Skeletal muscle satellite cell (primary cell): ENCODE results near the gene VPS26A.
"Not testable (repeated sequence)": the region's sequence is repeated elsewhere in the genome, so short reads cannot be mapped to it uniquely, and the experiment has no call there.

ENCODE experiments used
- H3K27me3 ChIP-seq: 2 replicates; pipeline ENCODE4 v1.7.0; 2013; ENCODE audit warnings: low read length; ENCODE audit not compliant: control insufficient read depth, insufficient read depth
- H3K36me3 ChIP-seq: 2 replicates; pipeline ENCODE4 v1.7.0; 2013; ENCODE audit warnings: mild to moderate bottlenecking, control low read depth, low read length; ENCODE audit not compliant: insufficient read depth
- H3K4me1 ChIP-seq: 2 replicates; pipeline ENCODE4 v1.7.0; 2013; ENCODE audit warnings: low read length; ENCODE audit not compliant: control insufficient read depth, insufficient read depth
- H3K4me2 ChIP-seq: 2 replicates; pipeline ENCODE4 v1.7.0; 2013; ENCODE audit warnings: mild to moderate bottlenecking, low read length
- H3K4me3 ChIP-seq: 2 replicates; pipeline ENCODE4 v1.7.0; 2013; ENCODE audit warnings: low read length
- H3K9ac ChIP-seq: 2 replicates; pipeline ENCODE4 v1.7.0; 2013; ENCODE audit warnings: mild to moderate bottlenecking, low read depth, low read length, moderate library complexity
- H3K9me3 ChIP-seq: replicated peaks from 2 replicates; pipeline ENCODE4 v1.7.0; 2013; ENCODE audit warnings: mild to moderate bottlenecking, control low read depth, low read length

The VPS26A gene

GRCh38 chr10:69145329-69145728, 21.4 kb downstream of the VPS26A start:
- no peaks in the 10 kb centered on the region for H3K4me1 ChIP-seq
- no peaks in the 10 kb centered on the region for H3K27me3 ChIP-seq
- no peak overlapping the region for H3K4me3 ChIP-seq
- H3K4me2 ChIP-seq, result no peak overlapping the region
- no peaks in the 10 kb centered on the region for H3K36me3 ChIP-seq
- no peak overlapping the region for H3K9ac ChIP-seq
- no peaks in the 10 kb centered on the region for H3K9me3 ChIP-seq

- no peak overlapping the region for H3K9ac ChIP-seq
- H3K4me2 ChIP-seq, result no peak overlapping the region
- H3K4me1 ChIP-seq, result no peaks in the 10 kb centered on the region
- no peaks in the 10 kb centered on the region for H3K9me3 ChIP-seq
- H3K4me3 ChIP-seq, result no peak overlapping the region
- H3K27me3 ChIP-seq, result no peaks in the 10 kb centered on the region
- H3K36me3 ChIP-seq, result no peaks in the 10 kb centered on the region
These were observed 21.9 kb downstream of the VPS26A start for GRCh38 chr10:69145864-69146263.

GRCh38 chr10:69146759-69147158, 22.8 kb downstream of the VPS26A start:
- H3K4me3 ChIP-seq, result no peak overlapping the region
- H3K9me3 ChIP-seq, result no peaks in the 10 kb centered on the region
- H3K36me3 ChIP-seq, result no peaks in the 10 kb centered on the region
- no peaks in the 10 kb centered on the region for H3K27me3 ChIP-seq
- no peaks in the 10 kb centered on the region for H3K4me1 ChIP-seq
- H3K9ac ChIP-seq, result no peak overlapping the region
- no peak overlapping the region for H3K4me2 ChIP-seq

- Histone ChIP-seq H3K36me3 (no peaks in the 10 kb centered on the region), H3K4me1 (no peaks in the 10 kb centered on the region), H3K9ac (no peak overlapping the region), H3K4me3 (no peak overlapping the region), H3K4me2 (no peak overlapping the region), H3K27me3 (no peaks in the 10 kb centered on the region), H3K9me3 (no peaks in the 10 kb centered on the region)
These were observed 28.0 kb downstream of the VPS26A start for GRCh38 chr10:69151984-69152383.

GRCh38 chr10:69153227-69153626, 29.2 kb downstream of the VPS26A start:
- peaks cover 11% of the 10 kb centered on the region for H3K36me3 ChIP-seq
- no peaks in the 10 kb centered on the region for H3K27me3 ChIP-seq
- H3K9ac ChIP-seq, result no peak overlapping the region
- H3K4me1 ChIP-seq, result no peaks in the 10 kb centered on the region
- no peak overlapping the region for H3K4me2 ChIP-seq
- H3K9me3 ChIP-seq, result no peaks in the 10 kb centered on the region
- no peak overlapping the region for H3K4me3 ChIP-seq

DNA sequence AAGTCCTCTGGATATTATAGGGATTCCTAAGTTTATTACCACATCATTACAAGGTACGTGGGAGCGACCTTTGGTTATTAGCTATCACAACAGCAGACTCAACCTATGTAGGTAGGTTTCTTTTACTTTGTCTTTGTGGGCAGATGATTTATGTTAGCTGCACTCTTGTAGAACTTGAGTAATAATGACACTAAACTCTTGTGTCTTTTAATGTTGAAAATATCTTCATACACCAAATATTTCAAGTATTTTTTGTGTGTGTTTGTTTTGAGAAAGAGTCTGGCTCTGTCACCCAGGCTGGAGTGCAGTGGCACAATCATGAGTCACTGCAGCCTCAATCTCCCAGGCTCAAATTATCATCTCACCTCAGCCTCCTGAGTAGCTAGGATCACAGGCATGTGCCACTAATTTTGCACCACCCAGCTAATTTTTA, 36.8 kb downstream of the VPS26A start:
- H3K36me3 ChIP-seq, result peaks cover 37% of the 10 kb centered on the region
- H3K27me3 ChIP-seq, result no peaks in the 10 kb centered on the region
- H3K9ac ChIP-seq, result no peak overlapping the region
- peak overlapping the region; percentile 19 for H3K4me2 ChIP-seq
- H3K9me3 ChIP-seq, result no peaks in the 10 kb centered on the region
- peaks cover 7% of the 10 kb centered on the region for H3K4me1 ChIP-seq
- no peak overlapping the region for H3K4me3 ChIP-seq

DNA sequence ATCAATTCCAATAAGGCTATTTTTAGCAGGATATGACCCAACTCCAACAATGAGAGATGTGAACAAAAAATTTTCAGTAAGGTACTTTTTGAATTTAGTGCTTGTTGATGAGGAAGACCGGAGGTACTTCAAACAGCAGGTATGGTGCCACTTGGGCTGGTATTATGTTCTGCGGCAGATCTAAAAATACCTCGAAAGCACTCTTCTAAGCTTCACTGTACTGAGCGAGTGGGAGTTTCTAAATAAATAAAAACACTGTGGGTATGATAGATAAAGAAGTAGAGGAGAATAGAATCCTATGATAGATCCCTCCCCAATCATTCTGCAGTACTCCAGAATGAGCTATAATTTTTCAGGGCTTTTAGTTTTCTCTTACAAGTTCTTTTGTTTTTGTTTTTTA, 44.5 kb downstream of the VPS26A start:
- H3K9me3 ChIP-seq, result no peaks in the 10 kb centered on the region
- H3K4me2 ChIP-seq, result no peak overlapping the region
- H3K27me3 ChIP-seq, result no peaks in the 10 kb centered on the region
- H3K4me1 ChIP-seq, result no peaks in the 10 kb centered on the region
- H3K9ac ChIP-seq, result no peak overlapping the region
- H3K36me3 ChIP-seq, result peaks cover 65% of the 10 kb centered on the region
- no peak overlapping the region for H3K4me3 ChIP-seq

DNA sequence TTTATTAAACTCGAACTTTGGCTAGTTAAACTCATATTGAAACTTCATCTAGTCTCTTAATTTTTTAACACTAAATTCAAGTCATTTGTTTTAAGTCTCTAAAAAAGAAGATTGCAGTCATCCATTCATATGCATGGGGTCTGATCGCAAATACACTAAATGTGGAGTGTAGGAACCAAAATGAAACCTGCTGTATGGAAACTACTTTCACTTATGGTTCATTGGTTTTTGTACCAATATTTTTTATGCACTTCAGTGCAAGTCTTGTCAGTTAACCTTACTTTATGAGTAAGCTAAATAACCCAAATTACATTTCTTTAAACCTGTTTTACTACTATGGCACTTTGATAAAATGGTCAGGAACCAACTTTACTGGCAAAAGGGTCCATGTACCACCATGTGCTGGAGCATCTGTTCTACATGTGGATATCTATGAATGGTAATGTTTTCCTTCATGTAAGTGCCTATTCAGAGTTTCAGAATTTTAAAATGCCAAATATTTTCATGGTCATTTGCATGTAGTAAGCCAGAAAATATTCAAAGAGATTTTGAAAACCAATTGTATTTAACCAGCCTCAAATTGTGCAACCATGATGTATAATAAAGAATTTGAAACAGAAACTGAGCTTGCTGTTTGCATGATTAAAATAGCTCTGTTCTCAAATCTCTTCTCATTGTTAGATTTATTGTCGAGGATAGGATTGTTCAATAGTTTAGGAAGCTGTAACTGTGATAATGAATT, 48.4 kb downstream of the VPS26A start:
- H3K36me3 ChIP-seq, result peaks cover 47% of the 10 kb centered on the region
- no peaks in the 10 kb centered on the region for H3K9me3 ChIP-seq
- no peak overlapping the region for H3K4me2 ChIP-seq
- H3K9ac ChIP-seq, result no peak overlapping the region
- no peaks in the 10 kb centered on the region for H3K27me3 ChIP-seq
- H3K4me3 ChIP-seq, result no peak overlapping the region
- no peaks in the 10 kb centered on the region for H3K4me1 ChIP-seq

DNA sequence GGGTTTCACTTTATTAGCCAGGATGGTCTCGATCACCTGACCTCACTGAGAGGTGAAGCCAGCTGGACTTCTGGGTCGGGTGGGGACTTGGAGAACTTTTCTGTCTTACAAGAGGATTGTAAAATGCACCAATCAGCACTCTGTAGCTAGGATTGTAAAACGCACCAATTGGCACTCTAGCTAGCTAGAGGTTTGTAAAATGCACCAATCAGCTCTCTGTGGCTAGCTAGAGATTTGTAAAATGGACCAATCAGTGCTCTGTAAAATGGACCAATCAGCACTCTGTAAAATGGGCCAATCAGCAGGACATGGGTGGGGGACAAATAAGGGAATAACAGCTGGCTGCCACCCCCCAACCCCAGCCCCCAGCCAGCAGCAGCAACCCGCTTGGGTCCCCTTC, 51.3 kb downstream of the VPS26A start:
- not testable (repeated sequence) for H3K4me3 ChIP-seq, H3K27me3 ChIP-seq, H3K4me2 ChIP-seq, H3K9me3 ChIP-seq, H3K4me1 ChIP-seq, H3K9ac ChIP-seq
- H3K36me3 ChIP-seq, result peaks cover 29% of the 10 kb centered on the region

GRCh38 chr10:69176823-69177222, 52.8 kb downstream of the VPS26A start:
- Histone ChIP-seq H3K4me3 (no peak overlapping the region), H3K27me3 (no peaks in the 10 kb centered on the region), H3K4me1 (peaks cover 14% of the 10 kb centered on the region), H3K4me2 (no peak overlapping the region), H3K9me3 (no peaks in the 10 kb centered on the region), H3K9ac (no peak overlapping the region), H3K36me3 (peaks cover 14% of the 10 kb centered on the region)

- no peaks in the 10 kb centered on the region for H3K27me3 ChIP-seq
- H3K36me3 ChIP-seq, result no peaks in the 10 kb centered on the region
- H3K4me2 ChIP-seq, result peak overlapping the region; percentile 79
- peak overlapping the region; percentile 86 for H3K4me3 ChIP-seq
- no peaks in the 10 kb centered on the region for H3K9me3 ChIP-seq
- peaks cover 14% of the 10 kb centered on the region for H3K4me1 ChIP-seq
- H3K9ac ChIP-seq, result peak overlapping the region; percentile 91
These were observed 55.2 kb downstream of the VPS26A start for GRCh38 chr10:69179089-69179742.
